IPS DF 4.7 (cell line): ENCODE results near the gene TMEM120B.
"Not testable (repeated sequence)": the region's sequence is repeated elsewhere in the genome, so short reads cannot be mapped to it uniquely, and the experiment has no call there.

Source experiments
- DNase-seq: peaks from one replicate; pipeline ENCODE4 v3.0.0-alpha.2; 2013; ENCODE audit warnings: low spot score; ENCODE audit errors: extremely low read depth

The TMEM120B gene

GRCh38 chr12:121712461-121713256, at the start of gene TMEM120B:
TSS of gene TMEM120B (plus strand) at chr12:121712752. CDS start at chr12:121712896, 144 bp downstream.
- no peak for DNase-seq

- no peak for DNase-seq
These were observed 49.0 kb upstream of the TMEM120B start for GRCh38 chr12:121663610-121663929.

GRCh38 chr12:121666829-121667228, 45.7 kb upstream of the TMEM120B start:
- DNase-seq: not testable (repeated sequence)

- DNase-seq: no peak
These were observed 43.6 kb upstream of the TMEM120B start for GRCh38 chr12:121668750-121669520.

GRCh38 chr12:121669521-121669900, 43.0 kb upstream of the TMEM120B start, which contains the start of gene MORN3:
TSS of gene MORN3 (minus strand) at chr12:121669654. CDS start at chr12:121669483, 171 bp downstream.
- DNase-seq: no peak

- DNase-seq: no peak
These were observed 39.5 kb upstream of the TMEM120B start for GRCh38 chr12:121673013-121673511.

GRCh38 chr12:121676190-121676589, 36.4 kb upstream of the TMEM120B start:
- no peak for DNase-seq

- DNase-seq: no peak
These were observed 34.2 kb upstream of the TMEM120B start for GRCh38 chr12:121678305-121678704.

GRCh38 chr12:121678716-121679300, 33.7 kb upstream of the TMEM120B start:
- no peak for DNase-seq

GRCh38 chr12:121679661-121680197, 32.8 kb upstream of the TMEM120B start:
- DNase-seq: not testable (repeated sequence)

- no peak for DNase-seq
These were observed 23.6 kb upstream of the TMEM120B start for GRCh38 chr12:121688966-121689365.

GRCh38 chr12:121689430-121689829, 23.1 kb upstream of the TMEM120B start:
- no peak for DNase-seq

GRCh38 chr12:121692744-121693143, 19.8 kb upstream of the TMEM120B start:
- DNase-seq: not testable (repeated sequence)

GRCh38 chr12:121693155-121693687, 19.3 kb upstream of the TMEM120B start:
- no peak for DNase-seq

GRCh38 chr12:121697093-121697698, 15.4 kb upstream of the TMEM120B start:
- DNase-seq: no peak

GRCh38 chr12:121697861-121698260, 14.7 kb upstream of the TMEM120B start:
- DNase-seq: not testable (repeated sequence)

GRCh38 chr12:121701667-121702277, 10.8 kb upstream of the TMEM120B start:
- DNase-seq: no peak

- no peak for DNase-seq
These were observed 9.6 kb upstream of the TMEM120B start for GRCh38 chr12:121702944-121703343.

GRCh38 chr12:121705514-121705913, 7.0 kb upstream of the TMEM120B start:
- no peak for DNase-seq

GRCh38 chr12:121708313-121709063, 4.1 kb upstream of the TMEM120B start:
- DNase-seq: no peak
